GM21528 (cell line): ENCODE data around the gene ANKRD30BL.
"Not testable (repeated sequence)": the region's sequence is repeated elsewhere in the genome, so short reads cannot be mapped to it uniquely, and the experiment has no call there.

Source experiments
- ATAC-seq: cut with Tn5 transposase; IDR thresholded peaks from one replicate; pipeline ENCODE4 v1.9.1; 2021; ENCODE audit warnings: mild to moderate bottlenecking, moderate library complexity; ENCODE audit not compliant: unreplicated experiment, low FRiP score

ANKRD30BL gene

GRCh38 chr2:132161161-132162124 is at the start of gene ANKRD30BL:
Gene ANKRD30BL (minus strand): TSS chr2:132161952. CDS start chr2:132161705, 247 bp downstream.
- not testable (repeated sequence) for ATAC-seq

- not testable (repeated sequence) for ATAC-seq
These were observed 41.1 kb upstream of the ANKRD30BL start for GRCh38 chr2:132202866-132203265.

- not testable (repeated sequence) for ATAC-seq
These were observed 31.1 kb upstream of the ANKRD30BL start for GRCh38 chr2:132192854-132193253.

- not testable (repeated sequence) for ATAC-seq
These were observed 5.3 kb upstream of the ANKRD30BL start for GRCh38 chr2:132167100-132167499.

GRCh38 chr2:132162125-132162660 is 441 bp upstream of the ANKRD30BL start:
- not testable (repeated sequence) for ATAC-seq

- ATAC-seq = not testable (repeated sequence)
These were observed 15.0 kb downstream of the ANKRD30BL start for GRCh38 chr2:132146774-132147173.
